ENCODE data around the gene FAP. TPM values are rescaled to one million over a fixed set of nuclear protein-coding genes. Genes with fewer than 3 reads are reported as not detected.

Gene FAP
- total RNA-seq, 1 donor from 2014 or later = 0.62 TPM

DNA sequence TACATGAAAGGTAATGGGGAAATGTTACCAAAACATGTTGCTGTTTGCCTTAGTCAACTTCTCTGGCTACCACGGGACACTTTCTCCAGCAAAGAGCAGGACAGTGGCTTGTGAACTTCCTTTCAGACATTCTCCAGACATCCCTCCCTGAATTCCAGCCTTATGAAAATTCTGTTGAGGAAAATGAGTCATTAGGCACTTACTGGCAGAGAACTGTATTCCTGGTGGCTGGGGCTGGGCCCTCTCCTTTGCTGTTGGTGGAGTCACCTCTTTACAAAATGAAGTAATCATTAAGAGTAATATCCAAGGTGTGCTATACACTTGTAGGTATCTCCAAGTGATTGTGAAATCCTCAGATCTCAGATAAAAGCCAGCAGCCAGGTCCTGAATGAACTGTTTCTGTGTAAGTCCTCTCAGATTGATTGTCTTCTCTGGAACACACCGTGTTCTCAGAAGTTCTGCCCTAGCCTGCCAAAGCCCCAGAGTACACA lies 1.3 kb upstream of the FAP start:
- peak; percentile 22 for DNase-seq
- ATAC-seq (ENCODE audit: poor library complexity) = peak; percentile 79
- intact Hi-C loops (cut with DNase I) = no loop called here

DNA sequence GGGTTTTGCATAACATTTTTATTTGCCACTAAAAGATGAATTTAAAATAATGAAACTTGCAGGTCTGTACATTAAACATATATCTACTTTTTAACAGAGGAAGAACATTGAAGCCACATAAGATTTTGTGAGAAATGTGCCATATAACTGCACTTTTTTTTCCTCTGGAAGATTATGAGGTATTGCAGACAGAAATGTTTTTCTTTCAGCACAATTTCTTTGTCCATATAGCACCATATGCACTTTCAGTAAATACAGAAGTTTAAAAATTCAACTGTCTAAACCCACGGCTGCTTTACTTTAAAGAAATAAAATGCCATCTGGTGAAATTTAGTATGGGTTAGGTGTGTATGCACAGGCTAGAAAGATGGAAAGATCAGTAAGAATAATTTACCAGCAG lies 470 bp upstream of the FAP start:
- intact Hi-C loops (cut with DNase I) = no loop called here
- ATAC-seq (ENCODE audit: poor library complexity) = no peak
- DNase-seq = no peak

DNA sequence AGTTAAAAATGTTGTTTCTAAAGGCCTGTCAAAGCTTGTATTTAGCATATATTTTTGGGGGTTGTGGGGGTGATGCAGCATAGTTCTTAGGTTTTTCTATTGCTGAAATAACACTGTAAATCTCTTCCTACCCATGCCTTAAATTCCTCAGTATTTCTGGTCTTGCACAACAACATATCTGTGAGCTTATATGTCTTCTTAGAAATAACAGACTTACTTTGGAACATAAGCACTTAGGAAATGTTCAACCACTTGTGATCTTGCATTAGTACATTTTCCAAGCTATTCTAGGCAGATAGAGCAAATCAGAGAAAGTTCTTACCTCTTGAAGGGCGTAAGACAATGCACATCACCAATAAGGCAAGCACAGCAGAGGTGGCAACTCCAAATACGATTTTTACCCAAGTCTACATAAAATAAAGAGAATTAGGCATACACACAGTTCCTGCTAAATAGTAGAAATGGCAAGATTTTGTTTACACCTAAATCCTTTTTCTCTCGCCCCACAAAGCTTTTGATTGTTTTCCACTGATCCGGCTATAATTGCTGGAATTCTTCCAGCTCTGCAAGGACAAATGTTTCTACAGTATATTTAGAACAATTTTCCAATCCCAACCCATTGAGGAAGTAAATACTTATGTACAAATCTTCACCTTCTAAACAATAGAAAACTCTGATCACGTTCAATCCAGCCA lies 512 bp downstream of the FAP start:
- intact Hi-C loops (cut with DNase I) = no loop called here
- DNase-seq = no peak
- ATAC-seq (ENCODE audit: poor library complexity) = no peak

DNA sequence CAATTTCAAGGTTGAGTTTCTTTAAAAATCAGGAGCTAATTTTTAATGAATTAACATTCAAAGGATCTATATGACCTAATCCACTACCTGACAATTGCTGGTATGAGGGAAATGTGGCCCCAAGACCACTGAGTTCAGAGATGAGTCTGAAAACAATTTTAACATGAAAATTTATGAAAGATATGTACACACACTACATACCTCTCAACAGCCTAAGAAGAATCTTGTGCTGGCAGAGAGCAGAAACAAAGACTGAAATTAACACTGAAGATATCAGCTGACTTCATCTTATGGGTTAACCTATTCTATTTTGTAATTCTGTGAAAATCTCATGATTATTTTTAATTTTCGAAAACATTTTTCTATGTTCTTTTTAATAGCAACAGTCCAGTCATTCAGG lies 1.7 kb downstream of the FAP start:
- ATAC-seq (ENCODE audit: poor library complexity) (no peak), DNase-seq (no peak)
- intact Hi-C loops (cut with DNase I) = no loop called here

DNA sequence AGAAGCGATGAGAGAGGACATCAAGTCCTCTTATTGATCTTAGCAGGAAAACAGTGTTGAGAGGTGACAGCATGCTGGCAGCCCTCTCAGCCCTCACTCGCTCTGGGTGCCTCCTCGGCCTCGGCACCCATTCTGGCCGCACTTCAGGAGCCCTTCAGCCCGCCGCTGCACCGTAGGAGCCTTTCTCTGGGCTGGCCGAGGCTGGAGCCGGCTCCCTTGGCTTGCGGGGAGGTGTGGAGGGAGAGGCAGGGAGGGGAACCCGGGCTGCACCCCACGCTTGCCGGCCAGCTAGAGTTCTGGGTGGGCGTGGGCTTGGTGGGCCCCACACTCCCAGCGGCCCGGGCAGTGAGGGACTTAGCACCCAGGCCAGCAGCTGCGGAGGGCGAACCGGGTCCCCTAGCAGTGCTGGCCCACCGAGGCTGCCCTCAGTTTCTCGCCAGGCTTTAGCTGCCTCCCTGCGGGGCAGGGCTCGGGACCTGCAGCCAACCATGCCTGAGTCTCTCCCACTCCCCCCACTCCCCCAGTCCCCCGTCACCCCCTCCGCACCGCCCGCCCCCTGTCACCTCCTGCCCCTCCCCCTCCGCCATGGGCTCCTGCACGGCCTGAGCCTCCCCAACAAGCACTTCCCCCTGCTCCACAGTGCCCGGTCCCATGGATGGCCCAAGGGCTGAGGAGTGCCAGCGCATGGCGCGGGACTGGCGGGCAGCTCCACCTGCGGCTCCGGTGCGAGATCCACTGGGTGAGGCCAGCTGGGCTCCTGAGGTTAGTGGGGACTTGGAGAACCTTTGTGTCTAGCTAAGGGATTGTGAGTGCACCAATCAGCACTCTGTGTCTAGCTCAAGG lies 8.4 kb downstream of the FAP start:
- DNase-seq = peak; percentile 30

DNA sequence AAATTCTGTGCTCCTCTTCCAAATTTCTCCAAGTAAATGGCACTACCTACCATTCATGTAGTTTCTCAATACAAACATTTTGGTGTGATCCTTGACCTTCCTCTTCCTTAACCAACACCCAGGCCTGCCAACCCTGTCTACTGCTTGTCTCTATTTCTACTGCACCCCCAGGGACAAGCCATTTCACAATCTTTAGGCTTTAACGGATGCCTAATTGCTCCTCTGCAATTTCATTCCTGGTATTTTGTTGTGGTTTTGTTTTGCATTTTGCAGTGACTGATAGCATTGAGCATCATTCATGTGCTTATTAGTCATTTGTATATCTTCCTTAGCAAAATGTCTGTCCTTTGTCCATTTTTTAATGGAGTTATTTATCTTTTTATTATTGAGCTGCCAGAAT lies 10.0 kb downstream of the FAP start:
- intact Hi-C loops (cut with DNase I) = no loop called here
- DNase-seq = peak; percentile 29
- no peak for ATAC-seq (ENCODE audit: poor library complexity)

More for the DNA sequence above, 8.4 kb downstream of the FAP start:
- intact Hi-C loops (cut with DNase I) = no loop called here
- no peak for ATAC-seq (ENCODE audit: poor library complexity)

- intact Hi-C loops (cut with DNase I) = no loop called here
- no peak for ATAC-seq (ENCODE audit: poor library complexity)
- no peak for DNase-seq
These were observed 10.6 kb downstream of the FAP start for GRCh38 chr2:162232671-162233070.

DNA sequence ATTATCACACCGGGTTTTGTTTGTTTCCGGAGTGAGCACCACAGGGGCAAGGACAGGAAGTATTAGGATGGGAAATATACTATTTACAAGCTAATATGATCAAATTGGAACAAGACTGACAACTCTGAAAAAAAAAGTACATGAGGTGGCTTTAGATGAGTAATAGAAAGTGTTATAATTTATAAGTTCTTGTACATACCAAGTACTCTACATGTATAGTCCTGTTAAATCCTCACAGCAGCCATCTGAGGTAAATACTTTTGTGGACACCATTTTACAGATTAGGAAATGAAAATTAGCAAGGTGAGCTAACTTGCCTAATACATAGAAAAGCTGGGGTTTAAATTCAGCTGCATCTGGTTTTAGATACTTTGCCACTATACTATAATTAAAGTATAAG lies 11.2 kb downstream of the FAP start:
- ATAC-seq (ENCODE audit: poor library complexity) (no peak), DNase-seq (no peak)
- intact Hi-C loops (cut with DNase I) = no loop called here

GRCh38 chr2:162230761-162231160 lies 12.5 kb downstream of the FAP start:
- no peak for DNase-seq
- intact Hi-C loops (cut with DNase I) = no loop called here
- no peak for ATAC-seq (ENCODE audit: poor library complexity)

GRCh38 chr2:162226836-162227235 lies 16.4 kb downstream of the FAP start:
- DNase-seq = no peak
- intact Hi-C loops (cut with DNase I) = loop anchor here (10.0 kb wide), 1 partner anchor 48 kb away; no protein-coding TSS in a partner anchor
- no peak for ATAC-seq (ENCODE audit: poor library complexity)

GRCh38 chr2:162221064-162221463 lies 22.2 kb downstream of the FAP start:
- peak; percentile 75 for DNase-seq
- peak; percentile 79 for ATAC-seq (ENCODE audit: poor library complexity)
- intact Hi-C loops (cut with DNase I) = loop anchor here (5.0 to 10.0 kb wide), 2 partner anchors 54 to 76 kb away; no protein-coding TSS in a partner anchor

DNA sequence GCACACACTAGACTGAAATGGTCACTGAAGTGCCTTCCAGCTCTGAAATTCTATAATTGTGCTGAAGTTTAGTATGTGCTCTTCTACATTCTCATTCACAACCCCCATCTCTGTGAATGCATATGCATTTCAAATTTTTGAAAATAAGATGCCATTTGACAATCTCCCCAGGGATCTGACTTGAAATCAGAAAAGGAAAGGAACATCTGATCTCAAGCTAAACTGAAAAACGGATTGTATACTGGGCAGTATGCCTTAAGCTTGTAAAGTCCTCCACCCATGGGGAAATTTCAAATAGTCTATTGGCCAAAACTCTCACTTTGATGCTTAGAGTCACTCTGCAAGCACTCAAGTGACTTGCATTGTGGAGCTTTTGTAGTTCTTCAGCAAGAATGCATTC lies 22.9 kb downstream of the FAP start:
- intact Hi-C loops (cut with DNase I) = loop anchor here (5.0 to 10.0 kb wide), 2 partner anchors 54 to 77 kb away; no protein-coding TSS in a partner anchor
- DNase-seq (no peak), ATAC-seq (ENCODE audit: poor library complexity) (peak; percentile 38)

- intact Hi-C loops (cut with DNase I) = no loop called here
- ATAC-seq (ENCODE audit: poor library complexity) = no peak
- no peak for DNase-seq
These were observed 23.8 kb downstream of the FAP start for GRCh38 chr2:162219426-162219825.

- ATAC-seq (ENCODE audit: poor library complexity) = no peak
- intact Hi-C loops (cut with DNase I) = no loop called here
- DNase-seq = no peak
These were observed 25.6 kb downstream of the FAP start for GRCh38 chr2:162217598-162217997.

- intact Hi-C loops (cut with DNase I) = no loop called here
- DNase-seq (no peak), ATAC-seq (ENCODE audit: poor library complexity) (no peak)
These were observed 28.1 kb downstream of the FAP start for GRCh38 chr2:162215162-162215561.

DNA sequence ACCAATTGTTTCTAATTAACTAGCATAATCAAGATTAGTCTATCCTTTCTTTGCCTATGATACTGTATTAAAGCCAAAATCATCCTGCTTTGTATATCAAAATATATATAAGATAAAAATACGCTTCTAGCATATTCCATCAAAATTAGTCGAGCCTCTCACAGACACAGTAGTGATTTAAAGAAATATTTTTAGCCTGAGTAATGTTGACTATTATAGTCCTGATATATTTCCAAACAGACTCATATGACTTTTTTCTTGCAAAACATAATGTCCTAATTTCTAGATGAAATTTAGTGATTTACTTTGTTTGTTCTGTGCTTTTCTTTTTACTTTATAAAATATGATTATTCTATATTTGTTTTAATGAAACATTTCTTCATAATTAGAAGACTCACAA lies 30.9 kb downstream of the FAP start:
- ATAC-seq (ENCODE audit: poor library complexity) (no peak), DNase-seq (no peak)
- intact Hi-C loops (cut with DNase I) = no loop called here

DNA sequence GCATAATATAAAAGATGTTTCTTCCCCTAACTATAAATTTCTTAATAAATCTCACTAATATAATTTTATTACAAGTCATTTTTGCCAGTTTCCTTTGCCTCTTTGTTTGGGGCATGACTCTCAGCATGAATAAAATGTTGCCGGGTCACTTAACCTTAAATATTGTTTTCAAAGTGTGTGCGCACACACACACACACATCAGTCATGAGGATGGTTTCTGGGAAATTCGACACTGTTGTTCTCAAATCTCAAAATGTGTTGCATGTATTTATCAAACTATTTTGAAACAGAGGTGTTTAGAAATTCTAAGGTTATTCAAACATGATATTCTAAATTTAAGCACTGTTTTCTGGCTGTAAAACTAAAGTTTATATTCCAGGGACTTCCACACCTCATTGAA lies 31.5 kb downstream of the FAP start:
- intact Hi-C loops (cut with DNase I) = no loop called here
- ATAC-seq (ENCODE audit: poor library complexity) (no peak), DNase-seq (no peak)

GRCh38 chr2:162210385-162210784 lies 32.9 kb downstream of the FAP start:
- no peak for DNase-seq
- no peak for ATAC-seq (ENCODE audit: poor library complexity)
- intact Hi-C loops (cut with DNase I) = no loop called here

- ATAC-seq (ENCODE audit: poor library complexity) = no peak
- intact Hi-C loops (cut with DNase I) = no loop called here
- DNase-seq = no peak
These were observed 41.0 kb downstream of the FAP start for GRCh38 chr2:162202203-162202602.

DNA sequence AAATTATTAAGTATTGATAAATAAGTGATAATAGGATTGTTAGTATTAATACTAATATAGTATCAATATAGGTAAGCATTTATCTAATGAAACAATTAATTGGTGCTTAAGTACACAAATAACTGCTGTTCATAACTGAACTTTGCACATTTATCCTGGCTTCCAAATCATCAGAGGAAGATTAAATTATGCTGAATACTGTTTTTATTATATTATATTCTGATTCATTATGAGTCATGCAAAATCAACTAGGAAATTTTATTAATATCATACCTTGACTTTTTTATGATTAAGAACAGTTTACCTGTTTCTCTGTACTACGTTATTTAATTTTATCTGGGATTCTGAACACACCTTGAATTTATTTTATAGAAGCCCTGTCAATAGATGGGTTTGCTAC lies 42.6 kb downstream of the FAP start:
- DNase-seq = no peak
- no peak for ATAC-seq (ENCODE audit: poor library complexity)
- intact Hi-C loops (cut with DNase I) = no loop called here
